H1 (cell line): Measurements from ENCODE around the gene GRID2. TPM values are rescaled to one million over a fixed set of nuclear protein-coding genes. Genes with fewer than 3 reads are reported as not detected.

Experiments used
- BCL11A ChIP-seq, 2 experiments: IDR thresholded peaks; one replicate each; pipeline ENCODE4 v1.6.1; 2011; ENCODE audit warnings: low read depth in 2 of 2, low read length in 2 of 2, mild to moderate bottlenecking in 2 of 2
- TBP ChIP-seq: IDR thresholded peaks from 2 replicates; pipeline ENCODE4 v1.6.1; 2011; ENCODE audit warnings: low read depth, low read length, improper control_type of control experiment
- ZNF274 ChIP-seq: IDR thresholded peaks from 2 replicates; pipeline ENCODE4 v1.7.0; 2012; ENCODE audit warnings: low read length, borderline replicate concordance; ENCODE audit errors: extremely low read depth
- polyA plus RNA-seq, 7 experiments: library from polyadenylated mRNA; depleted of rRNA in 3 of 7; stranded (reverse) in 5 of 7; unstranded in 2 of 7; fragments of >200 nt in 5 of 7; fragments of 200-250 nt in 2 of 7; gene quantifications; 1 replicate in 5 of 7; 2 replicates in 1 of 7; 4 replicates in 1 of 7; pipeline versions ENCODE4 v1.2.1 to v1.2.3, GENCODE V29; 2011 to 2013; ENCODE audit warnings: missing spikeins in 2 of 7, mixed read lengths in 2 of 7
- total RNA-seq: library from RNA; stranded (reverse); fragmentation: NEBNext Ultra II Directional; extraction: Animal tissue kit (Norgen Biotek cat#: 25700); gene quantifications from 2 replicates; pipeline ENCODE4 v1.2.1, GENCODE V29; 2021

Gene GRID2
- total and polyA plus RNA-seq, 2 of the 8 experiments (the other 6 are each of a cell fraction or from before 2014, with no cell fraction given) = 31.1 to 81.9 TPM

GRCh38 chr4:92433272-92433758, 129.5 kb downstream of the GRID2 start (continued):
- no peak for TF ChIP-seq ZNF274
- no peak for TF ChIP-seq BCL11A (IDR thresholded peaks at IDR 0.05; ENCODE audit: low read depth in 2 of 2, low read length in 2 of 2)
- no peak for TF ChIP-seq TBP
